GM18499 (cell line): ENCODE measurements around the gene HHAT.

Source experiments
- ATAC-seq: cut with Tn5 transposase; IDR thresholded peaks from one replicate; pipeline ENCODE4 v1.9.1; 2021; ENCODE audit warnings: moderate number of reproducible peaks; ENCODE audit not compliant: insufficient read depth, unreplicated experiment

HHAT gene

DNA sequence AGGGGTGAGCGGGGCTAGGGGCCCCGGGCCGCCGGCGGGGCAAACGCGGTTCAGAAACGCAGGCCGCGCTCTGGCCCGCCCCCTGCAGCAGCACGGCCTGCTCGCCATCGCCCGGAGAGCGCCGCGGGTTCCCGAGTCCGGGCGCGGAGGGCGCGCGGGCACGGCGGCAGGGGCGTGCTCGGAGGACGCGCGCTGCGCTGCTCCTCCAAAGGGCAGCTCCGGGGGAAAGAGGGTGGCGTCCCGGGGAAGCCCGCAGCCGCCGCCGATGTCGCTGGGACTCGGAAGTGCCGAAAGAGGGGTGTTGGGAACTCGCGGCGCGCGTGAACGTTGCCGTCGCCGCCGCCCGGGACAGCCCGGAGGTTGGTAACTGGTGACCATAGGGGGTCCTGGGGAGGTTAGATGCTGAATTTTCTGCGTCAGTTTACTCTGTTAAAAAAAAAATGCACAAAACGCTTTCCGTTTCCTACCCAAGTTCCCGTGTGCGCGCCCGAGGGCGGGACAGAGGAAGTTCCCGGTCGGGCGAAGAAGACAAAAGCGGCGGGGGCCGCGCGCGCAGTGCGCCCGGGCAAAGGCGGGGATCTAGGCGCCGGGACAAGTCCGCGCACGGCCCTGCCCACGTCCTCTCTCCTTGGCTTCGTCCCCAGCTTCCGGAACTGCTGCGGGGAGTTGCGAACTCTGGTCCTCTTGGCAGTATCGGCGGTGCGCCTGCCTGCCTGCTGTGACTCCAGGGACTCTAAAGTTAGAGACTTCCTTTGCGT is at the start of gene HHAT:
Gene HHAT (plus strand): TSS at position 157 of the 758 bp plus-strand sequence. CDS start 20,074 bp downstream, outside the sequence.
- no peak for ATAC-seq

DNA sequence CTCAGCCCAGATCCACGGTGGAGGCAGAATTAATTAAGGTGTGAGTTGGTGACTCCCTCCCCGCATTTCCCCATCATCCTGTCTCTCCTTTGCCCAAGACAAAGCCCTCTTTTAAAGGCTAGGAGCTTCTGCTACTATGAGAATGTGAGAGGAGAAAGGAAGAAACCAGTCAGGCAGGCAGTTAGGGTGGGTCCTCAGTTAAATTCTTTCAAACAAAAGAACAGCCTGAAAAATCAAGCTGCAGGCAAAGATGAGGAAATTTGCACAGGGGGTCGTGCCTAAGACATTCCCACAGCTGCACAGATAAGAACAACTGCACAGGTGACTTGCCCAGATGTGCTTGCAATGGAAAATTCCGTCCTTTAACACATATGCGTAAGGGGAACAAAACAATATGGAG is 48.5 kb upstream of the HHAT start:
- no peak for ATAC-seq

GRCh38 chr1:210288116-210288515 is 40.6 kb upstream of the HHAT start:
- ATAC-seq = no peak

- ATAC-seq = no peak
Measured at GRCh38 chr1:210289248-210289647, 39.5 kb upstream of the HHAT start.

DNA sequence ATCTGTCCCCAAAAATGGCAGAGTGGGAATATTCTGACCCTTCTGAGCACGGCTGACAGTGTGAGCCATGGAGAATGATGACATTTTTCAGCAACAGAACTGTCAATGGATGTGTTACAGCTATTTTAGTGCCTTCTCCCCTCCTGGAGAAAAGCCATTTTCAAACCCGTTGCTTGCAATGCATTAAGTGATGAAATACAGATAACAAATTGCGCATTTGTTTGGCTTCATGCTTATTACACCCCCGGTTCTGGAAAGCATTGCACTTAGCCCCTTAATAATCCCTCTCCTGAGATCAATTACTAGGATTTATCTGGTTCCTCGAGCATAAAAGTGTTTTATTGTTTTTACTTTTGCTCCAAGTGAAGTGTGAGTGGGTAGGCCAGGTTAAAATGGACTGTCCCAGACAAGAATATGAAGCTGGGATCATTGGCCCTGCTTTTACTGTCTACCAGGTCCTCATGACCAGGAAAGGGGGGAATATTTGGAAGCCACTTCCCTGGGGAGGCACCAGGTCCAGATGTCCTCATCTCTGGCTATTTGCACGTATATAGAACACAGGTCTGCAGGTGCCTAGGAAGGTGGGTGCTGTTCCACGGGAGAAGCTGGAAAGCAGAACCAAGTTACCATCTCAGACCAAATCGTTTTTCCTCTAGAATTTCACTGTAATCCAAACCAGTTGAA is 37.5 kb upstream of the HHAT start:
- ATAC-seq = no peak

GRCh38 chr1:210291786-210292230 is 36.9 kb upstream of the HHAT start:
- no peak for ATAC-seq

GRCh38 chr1:210292231-210292871 is 36.4 kb upstream of the HHAT start:
- ATAC-seq = no peak

DNA sequence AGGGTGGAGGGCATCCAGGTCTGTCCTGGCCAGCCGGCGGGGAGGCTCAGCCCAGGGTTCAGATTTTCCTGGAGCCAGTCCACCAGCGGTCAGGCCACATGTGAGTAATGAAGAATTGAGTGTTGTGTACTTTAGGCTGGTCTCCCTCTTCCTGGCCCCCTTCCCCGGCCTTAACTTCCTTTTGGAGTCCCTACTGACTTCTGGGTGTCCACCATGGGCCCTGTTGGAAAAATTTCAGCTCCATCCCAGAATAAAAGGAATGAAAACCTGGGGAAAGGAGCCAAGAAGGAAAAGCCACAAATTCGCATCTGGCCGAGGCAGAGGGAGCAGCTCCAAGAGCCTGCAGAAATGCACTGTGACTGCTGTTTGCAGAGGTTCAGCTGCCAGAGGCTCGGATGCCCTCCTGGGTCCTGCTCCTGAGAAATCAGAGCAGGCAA is 35.5 kb upstream of the HHAT start:
- no peak for ATAC-seq

GRCh38 chr1:210294999-210295745 is 33.5 kb upstream of the HHAT start:
- no peak for ATAC-seq

- no peak for ATAC-seq
Measured at GRCh38 chr1:210296682-210297081, 32.0 kb upstream of the HHAT start.

- no peak for ATAC-seq
Measured at GRCh38 chr1:210298296-210298695, 30.4 kb upstream of the HHAT start.

- no peak for ATAC-seq
Measured at GRCh38 chr1:210298936-210299335, 29.8 kb upstream of the HHAT start.

DNA sequence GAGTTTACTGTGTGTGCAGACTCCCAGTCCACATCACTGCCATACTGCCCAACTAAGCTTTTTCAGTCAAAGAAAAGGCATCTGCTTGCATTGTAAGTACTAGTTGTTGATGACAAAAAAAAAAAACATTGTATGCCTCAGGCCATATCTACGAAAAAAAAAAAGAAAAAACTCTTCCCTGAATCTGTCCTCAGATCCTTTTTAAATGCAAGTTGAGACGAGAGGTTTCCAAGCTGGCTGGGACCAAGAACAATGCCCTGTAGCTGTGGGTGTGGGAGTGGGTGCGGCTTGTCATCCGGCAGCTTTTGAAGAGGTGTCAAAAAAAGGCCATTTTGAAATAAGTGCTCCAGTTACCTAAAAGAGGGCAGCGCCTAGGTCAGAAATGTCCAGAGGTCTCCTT is 29.2 kb upstream of the HHAT start:
- no peak for ATAC-seq

GRCh38 chr1:210300923-210301614 is 27.6 kb upstream of the HHAT start:
- ATAC-seq = no peak

DNA sequence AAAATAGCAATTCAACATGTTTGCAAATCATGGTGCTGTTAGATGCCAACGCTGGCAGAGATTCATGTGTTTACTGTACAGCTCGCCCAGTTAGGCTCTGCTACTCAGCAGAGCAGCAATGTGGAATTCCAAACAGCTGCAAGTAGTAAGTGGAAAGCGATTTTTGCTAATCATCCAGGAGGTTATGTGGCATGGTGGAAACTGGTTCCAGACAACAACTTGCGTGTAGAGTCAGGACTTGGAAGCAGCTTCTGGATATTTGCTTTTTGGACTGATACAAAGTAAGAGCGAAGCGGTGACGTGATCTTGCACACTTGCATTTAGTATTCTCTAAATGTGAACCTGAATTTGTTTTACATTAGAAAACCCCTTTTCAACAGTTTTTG is 27.1 kb upstream of the HHAT start:
- ATAC-seq = no peak

GRCh38 chr1:210302501-210302900 is 26.2 kb upstream of the HHAT start:
- no peak for ATAC-seq

DNA sequence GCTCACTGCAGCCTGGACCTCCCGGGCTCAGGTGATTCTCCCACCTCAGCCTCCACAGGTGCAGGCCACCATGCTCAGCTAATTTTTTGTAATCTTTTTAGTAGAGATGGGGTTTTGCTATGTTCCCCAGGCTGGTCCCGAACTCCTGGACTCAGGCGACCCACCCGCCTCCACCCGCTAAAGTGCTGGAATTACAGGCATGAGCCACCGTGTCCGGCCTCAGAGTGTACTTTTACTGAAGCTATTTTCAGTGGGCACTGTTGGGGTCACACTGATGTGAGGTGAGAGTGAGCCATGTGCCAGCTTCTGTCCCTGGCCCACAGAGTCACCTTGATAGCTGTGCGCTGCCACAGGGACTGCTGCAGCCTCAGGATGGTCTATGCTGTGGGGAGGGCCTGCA is 25.3 kb upstream of the HHAT start:
- ATAC-seq = no peak

- no peak for ATAC-seq
Measured at GRCh38 chr1:210310562-210311153, 18.0 kb upstream of the HHAT start.

DNA sequence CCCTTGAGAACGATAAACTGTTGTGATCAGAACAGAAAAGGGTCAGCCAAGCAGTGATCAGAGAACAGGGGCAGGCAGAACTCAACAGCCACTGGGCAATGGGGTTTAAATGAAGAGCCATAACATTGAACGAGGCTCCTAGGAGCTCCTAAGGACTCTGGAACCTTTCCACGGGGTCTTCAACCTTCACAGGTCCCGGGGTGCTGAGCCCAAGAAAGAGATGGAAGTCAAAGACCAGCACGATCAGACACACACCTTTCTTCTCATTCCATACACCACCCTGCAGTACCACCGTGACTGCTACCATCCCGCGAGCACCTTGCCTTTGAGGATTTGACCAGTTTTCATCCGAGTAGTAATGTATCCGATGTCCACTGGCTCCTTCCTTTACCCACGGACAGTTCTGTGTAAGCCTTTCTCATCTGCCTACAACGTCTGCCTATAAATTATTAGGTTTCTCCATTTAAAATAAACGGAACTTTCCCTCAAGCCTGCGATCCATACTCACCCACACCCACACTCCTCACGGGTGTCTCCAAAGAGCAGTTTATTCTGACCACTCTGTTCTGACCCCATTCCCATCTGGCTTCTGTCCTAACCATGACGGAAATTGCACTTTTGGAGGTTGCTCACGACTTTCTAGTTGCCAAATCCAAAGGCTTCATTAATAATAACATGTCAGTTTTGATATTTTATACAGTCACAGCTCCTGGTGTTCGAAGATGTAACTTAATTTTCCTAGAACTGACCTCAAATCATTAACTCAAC is 16.8 kb upstream of the HHAT start:
- no peak for ATAC-seq
